Measurements from ENCODE around the gene NDUFB2. TPM values are rescaled to one million over a fixed set of nuclear protein-coding genes. Genes with fewer than 3 reads are reported as not detected.
"Not testable (repeated sequence)": the region's sequence is repeated elsewhere in the genome, so short reads cannot be mapped to it uniquely, and the experiment has no call there.

Gene NDUFB2
- total RNA-seq, 1 donor from 2014 or later, result 161 TPM

DNA sequence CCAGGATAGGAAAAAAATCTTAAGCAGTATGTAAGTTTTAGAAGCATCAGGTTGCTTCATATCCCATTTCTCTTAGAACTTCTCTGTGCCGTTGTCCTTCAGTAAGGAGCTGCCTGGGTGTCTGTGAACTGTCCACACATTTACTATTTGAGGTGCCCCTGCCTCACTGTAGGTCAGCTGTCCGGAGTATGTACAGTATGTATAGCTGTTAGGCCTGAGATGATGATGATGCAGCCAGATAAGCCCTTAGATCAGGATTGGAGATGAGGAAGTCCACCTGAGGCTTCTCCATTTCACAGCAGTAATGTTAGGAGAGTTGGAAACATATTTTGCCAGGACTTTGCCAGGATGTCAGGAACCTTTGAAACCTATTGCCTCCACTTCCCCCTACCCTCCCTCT, 7.7 kb downstream of the NDUFB2 start:
- H3K27ac ChIP-seq, result no peak overlapping the region
- ATAC-seq, result no peak
- intact Hi-C loops (cut with DNase I), result no loop called here

DNA sequence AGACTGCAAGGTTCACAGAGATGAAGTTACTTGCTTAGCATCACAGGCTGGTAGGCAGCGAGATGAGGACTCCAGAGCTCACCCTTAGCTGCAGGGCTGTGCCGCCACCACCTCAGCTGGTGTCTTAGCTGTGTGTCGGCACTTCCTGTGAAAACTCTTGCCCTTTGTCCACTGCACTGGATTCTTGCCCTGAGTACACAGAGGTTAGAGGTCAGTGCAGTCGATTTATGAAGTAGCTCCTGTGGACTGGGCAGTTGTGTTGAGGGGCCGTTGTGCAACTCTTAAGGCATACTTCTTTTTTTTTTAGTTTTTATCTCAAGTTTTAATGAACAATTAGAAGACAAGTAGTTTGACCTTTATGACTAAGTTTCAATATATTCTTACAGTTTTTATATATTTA, 10.6 kb downstream of the NDUFB2 start:
- Histone ChIP-seq H3K4me3 (no peak overlapping the region), H3K27me3 (ENCODE audit: low read depth) (no peaks in the 10 kb centered on the region), H3K4me1 (no peaks in the 10 kb centered on the region), H3K27ac (no peak overlapping the region), H3K9me3 (no peaks in the 10 kb centered on the region), H3K36me3 (peaks cover 43% of the 10 kb centered on the region)
- DNase-seq, result no peak
- no peak for ATAC-seq
- intact Hi-C loops (cut with DNase I), result no loop called here
- no peak for TF ChIP-seq CTCF (IDR thresholded peaks at IDR 0.05)

More for the DNA sequence above, 7.7 kb downstream of the NDUFB2 start:
- H3K4me1 ChIP-seq, result no peaks in the 10 kb centered on the region
- DNase-seq, result no peak
- peaks cover 43% of the 10 kb centered on the region for H3K36me3 ChIP-seq
- no peak overlapping the region for H3K4me3 ChIP-seq
- H3K27me3 ChIP-seq (ENCODE audit: low read depth), result no peaks in the 10 kb centered on the region
- H3K9me3 ChIP-seq, result no peaks in the 10 kb centered on the region
- no peak for TF ChIP-seq CTCF (IDR thresholded peaks at IDR 0.05)

DNA sequence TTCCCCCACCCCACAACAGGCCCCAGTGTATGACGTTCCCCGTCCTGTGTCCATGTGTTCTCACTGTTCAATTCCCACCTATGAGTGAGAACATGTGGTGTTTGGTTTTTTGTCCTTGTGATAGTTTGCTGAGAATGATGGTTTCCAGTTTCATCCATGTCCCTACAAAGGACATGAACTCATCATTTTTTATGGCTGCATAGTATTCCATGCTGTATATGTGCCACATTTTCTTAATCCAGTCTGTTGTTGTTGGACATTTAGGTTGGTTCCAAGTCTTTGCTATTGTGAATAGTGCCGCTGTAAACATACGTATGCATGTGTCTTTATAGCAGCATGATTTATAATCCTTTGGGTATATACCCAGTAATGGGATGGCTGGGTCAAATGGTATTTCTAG, 12.3 kb downstream of the NDUFB2 start:
- H3K27me3 ChIP-seq (ENCODE audit: low read depth); ATAC-seq; H3K27ac ChIP-seq; H3K4me1 ChIP-seq; H3K4me3 ChIP-seq; H3K9me3 ChIP-seq; intact Hi-C loops (cut with DNase I); DNase-seq: not testable (repeated sequence)
- peaks cover 33% of the 10 kb centered on the region for H3K36me3 ChIP-seq

GRCh38 chr7:140712392-140712791, 15.9 kb downstream of the NDUFB2 start:
- DNase-seq; H3K4me1 ChIP-seq; H3K4me3 ChIP-seq; intact Hi-C loops (cut with DNase I); H3K27me3 ChIP-seq (ENCODE audit: low read depth); ATAC-seq; H3K27ac ChIP-seq; H3K9me3 ChIP-seq; H3K36me3 ChIP-seq: not testable (repeated sequence)

DNA sequence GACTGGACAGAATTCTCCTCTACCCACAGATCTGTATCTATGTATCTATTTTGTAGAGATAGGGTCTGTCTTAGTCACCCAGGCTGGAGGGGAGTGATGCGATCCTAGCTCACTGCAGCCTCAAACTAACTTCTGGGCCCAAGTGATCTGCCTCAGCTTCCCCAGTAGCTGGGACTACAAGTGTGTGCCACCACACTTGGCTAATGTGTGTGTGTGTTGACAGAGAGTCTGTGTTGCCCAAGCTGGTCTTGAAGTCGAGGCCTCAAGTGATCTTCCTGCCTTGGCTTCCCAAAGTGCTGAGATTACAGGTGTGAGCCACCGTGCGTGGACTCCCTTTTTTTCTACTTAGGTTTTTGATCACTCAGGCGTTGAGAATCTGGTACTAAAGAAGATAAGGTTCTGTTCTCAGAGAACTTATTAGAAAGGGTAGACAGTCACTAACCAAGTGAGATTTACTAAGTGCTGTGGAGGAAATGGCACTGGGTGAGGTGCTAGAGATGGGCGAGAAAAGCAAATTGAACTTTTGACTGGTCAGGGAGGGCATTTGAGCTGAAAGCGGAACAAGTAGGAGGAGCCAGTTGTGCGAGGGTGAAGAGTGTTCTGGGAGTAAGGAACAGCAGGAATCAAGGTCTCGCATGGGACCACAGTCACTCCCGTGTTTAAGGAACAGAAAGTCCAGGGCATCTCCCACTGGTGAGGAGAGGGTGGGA, 18.0 kb downstream of the NDUFB2 start:
- no peak for ATAC-seq
- Histone ChIP-seq H3K4me1 (peaks cover 2% of the 10 kb centered on the region), H3K9me3 (no peaks in the 10 kb centered on the region), H3K36me3 (no peaks in the 10 kb centered on the region), H3K27ac (no peak overlapping the region), H3K4me3 (no peak overlapping the region), H3K27me3 (ENCODE audit: low read depth) (no peaks in the 10 kb centered on the region)
- no peak for TF ChIP-seq CTCF (IDR thresholded peaks at IDR 0.05)
- intact Hi-C loops (cut with DNase I), result no loop called here
- no peak for DNase-seq

- peak; percentile 89 to 93 for ATAC-seq
- DNase-seq, result no peak
- Histone ChIP-seq H3K27me3 (ENCODE audit: low read depth) (no peaks in the 10 kb centered on the region), H3K4me1 (peaks cover 9% of the 10 kb centered on the region), H3K4me3 (no peak overlapping the region), H3K36me3 (peaks cover 2% of the 10 kb centered on the region), H3K9me3 (no peaks in the 10 kb centered on the region), H3K27ac (no peak overlapping the region)
- intact Hi-C loops (cut with DNase I), result no loop called here
- TF ChIP-seq CTCF (IDR thresholded peaks at IDR 0.05), result no peak
These were observed 23.2 kb downstream of the NDUFB2 start for GRCh38 chr7:140719721-140720120.

Data from lower lobe of right lung (tissue), 2 donors.